ENCODE data around the gene KIF6.
A peak's percentile ranks its signal among the peaks of the same experiment; 100 is the strongest.

KIF6 gene

GRCh38 chr6:39339096-39339867 is 385.9 kb downstream of the KIF6 start:
- no peak for DNase-seq

DNA sequence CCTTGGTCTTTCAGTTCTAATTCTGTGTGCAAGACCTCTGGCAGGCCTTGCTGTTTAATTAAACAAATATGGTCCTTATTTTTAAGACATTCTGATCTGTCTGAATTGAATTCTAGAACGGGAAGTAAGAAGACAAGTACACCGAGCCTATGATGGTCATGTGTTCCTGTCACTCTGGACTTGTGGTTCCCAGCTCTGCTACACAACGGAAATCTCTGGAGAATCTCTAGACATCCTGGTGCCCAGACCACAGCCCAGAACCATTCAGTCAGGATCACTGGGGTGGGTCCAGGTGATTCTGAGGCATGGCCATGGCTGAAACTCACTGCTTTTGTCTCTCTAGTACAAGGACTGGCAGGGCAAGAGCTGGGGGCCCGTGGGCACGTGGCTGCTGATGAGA is 386.8 kb downstream of the KIF6 start:
- no peak for DNase-seq

DNA sequence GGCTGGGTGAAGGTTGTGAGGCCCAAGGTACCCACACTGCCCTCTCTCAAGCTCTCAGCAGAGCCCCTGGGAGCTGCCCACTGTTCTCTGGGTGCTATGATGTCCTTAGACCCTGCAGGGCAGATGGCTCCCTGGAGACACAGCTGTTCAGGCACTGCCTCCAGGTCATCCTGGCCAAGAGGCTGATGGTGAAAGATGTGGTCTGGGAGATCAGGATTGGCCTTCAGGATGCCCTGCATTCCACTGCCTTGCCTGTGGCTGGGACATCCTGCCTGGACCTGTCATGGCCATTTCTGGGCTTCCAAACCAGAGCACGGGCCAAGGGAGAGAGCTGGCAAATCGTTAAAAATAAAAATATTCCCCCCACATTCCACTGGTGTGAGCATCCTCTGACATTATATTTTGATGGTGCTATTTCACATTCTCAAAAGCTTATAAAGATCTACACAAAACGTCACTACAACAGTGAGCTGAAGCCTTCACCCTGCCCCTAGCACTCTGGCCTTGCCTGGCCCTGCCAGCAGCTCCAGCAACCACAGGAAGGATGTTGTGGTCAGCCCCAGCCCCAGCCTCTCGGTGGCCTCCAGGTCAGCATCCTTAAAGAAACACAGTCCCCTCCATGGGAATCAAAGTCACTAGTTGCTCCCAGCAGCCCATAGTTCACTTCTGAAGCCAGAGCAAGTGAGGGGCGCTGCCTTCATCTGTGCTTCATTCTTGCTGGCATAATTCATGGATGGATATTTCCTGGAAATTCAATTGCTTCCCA is 389.2 kb downstream of the KIF6 start:
- DNase-seq: peak in 1 of 2 donors; percentile 12

GRCh38 chr6:39333644-39334438 is 391.4 kb downstream of the KIF6 start:
- DNase-seq: no peak

DNA sequence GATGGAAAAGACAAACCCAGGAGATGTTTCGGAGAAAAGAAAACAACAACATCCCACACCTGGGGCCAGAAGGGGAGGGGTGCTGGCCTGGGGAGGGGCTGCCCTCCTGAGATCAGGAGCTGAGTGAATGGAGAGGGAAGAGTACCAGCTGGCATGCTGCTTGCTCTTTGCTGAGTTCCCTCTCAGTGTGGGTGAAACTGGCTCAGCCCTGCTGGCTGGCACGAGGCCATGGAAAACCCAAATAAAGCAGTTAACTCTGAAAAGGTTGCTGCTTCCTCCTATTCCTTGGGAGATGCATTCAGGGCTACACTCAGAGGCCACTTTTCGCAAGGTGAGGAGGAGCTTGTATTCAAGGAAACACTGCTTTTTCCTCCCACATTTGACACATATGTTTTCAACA is 394.7 kb downstream of the KIF6 start:
- DNase-seq: peak; percentile 23 to 29

DNA sequence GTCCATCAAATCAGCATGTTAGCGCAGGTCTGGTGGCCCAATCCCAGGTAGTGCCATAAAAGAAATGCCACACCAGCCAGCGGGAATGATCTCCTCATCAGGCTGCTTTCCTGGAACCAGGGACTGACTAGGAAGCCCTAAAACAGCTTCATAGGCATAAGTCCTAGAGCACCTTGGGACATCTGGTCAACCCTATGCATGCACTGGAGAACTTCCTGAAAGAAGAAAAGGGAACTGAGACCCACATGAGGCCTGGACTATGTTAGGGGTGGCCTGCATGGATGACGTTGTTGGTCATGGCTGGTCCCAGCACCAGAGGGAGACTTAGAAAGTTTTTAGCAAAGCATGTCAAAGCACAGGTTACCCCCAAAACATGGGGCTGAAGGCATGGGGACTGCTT is 395.2 kb downstream of the KIF6 start:
- DNase-seq: peak; percentile 57 to 78

DNA sequence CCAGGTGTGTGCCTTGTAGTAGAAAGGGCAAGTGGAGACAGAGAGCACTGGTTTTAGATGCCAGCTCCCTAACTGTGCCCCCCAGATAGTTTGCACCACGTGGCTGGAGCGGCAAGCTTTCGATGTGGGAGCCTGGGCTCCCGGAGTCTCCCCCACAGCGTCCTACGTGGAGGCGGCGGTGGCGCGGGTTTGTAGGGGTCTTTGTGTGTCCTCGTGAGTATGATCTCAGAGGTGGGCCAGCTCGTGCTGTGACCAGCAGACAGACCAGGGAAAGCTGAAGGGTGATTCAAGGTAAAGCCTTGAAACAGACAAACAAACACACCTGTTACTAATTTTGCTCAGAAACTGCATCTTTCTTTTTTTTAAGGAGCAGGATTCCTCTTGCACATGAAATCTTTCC is 397.1 kb downstream of the KIF6 start:
- DNase-seq: no peak

DNA sequence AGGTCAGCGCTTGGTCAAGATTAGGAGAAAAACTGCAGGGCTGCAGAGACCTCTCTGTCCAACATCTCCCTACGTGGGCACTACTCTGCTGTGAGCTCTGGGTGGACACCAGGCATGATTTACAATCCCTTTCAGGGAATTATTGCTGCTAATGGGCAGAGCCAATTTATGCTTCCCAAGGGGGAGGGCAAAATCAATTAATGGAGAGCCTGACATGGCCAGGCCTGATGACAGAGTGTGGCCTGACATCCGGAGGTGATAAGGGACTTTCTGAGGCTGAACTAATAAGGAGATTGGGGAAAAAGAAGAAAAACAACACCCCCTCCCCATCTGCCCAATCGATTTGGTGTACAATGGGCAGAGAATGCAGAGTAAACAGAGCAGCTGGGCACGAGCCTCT is 397.7 kb downstream of the KIF6 start:
- DNase-seq: no peak

GRCh38 chr6:39322306-39322850 is 402.8 kb downstream of the KIF6 start, which contains the start of gene KCNK16:
KCNK16 (minus strand) TSS chr6:39322702; CDS start chr6:39322540, 162 bp downstream.
- no peak for DNase-seq

- DNase-seq: peak in 1 of 2 donors; percentile 10
Observed at GRCh38 chr6:39321761-39322160, 403.4 kb downstream of the KIF6 start.

DNA sequence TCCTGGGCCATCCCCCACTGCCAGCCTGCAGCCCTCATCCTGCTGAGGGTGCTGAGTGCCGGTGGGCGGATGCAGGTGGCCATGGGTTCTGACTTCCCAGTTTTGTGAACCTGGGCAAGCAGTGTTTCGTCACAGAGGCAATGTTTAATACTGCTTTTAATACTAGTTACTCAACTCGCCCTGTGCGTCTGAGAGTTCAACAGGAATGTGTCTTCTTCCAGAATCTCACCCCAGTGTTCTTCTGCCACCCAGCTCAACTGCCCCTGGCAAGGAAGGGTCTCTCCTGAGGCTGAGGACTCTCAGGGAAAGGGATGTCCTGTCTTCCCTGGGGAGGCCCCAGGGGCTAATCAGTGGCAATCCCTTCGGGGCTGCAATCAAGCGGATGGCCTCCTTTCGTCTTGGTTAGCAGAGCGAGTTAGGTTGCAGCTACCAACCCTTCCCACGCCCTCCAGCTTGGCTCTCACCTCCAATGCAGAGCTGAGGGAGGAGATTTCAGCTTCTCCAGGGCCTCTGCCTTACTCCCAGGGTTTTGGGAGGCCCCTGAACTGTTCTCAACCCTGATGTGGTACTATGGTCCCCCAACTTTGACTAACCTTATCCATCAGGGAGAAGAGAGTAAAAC is 404.7 kb downstream of the KIF6 start:
- no peak for DNase-seq

DNA sequence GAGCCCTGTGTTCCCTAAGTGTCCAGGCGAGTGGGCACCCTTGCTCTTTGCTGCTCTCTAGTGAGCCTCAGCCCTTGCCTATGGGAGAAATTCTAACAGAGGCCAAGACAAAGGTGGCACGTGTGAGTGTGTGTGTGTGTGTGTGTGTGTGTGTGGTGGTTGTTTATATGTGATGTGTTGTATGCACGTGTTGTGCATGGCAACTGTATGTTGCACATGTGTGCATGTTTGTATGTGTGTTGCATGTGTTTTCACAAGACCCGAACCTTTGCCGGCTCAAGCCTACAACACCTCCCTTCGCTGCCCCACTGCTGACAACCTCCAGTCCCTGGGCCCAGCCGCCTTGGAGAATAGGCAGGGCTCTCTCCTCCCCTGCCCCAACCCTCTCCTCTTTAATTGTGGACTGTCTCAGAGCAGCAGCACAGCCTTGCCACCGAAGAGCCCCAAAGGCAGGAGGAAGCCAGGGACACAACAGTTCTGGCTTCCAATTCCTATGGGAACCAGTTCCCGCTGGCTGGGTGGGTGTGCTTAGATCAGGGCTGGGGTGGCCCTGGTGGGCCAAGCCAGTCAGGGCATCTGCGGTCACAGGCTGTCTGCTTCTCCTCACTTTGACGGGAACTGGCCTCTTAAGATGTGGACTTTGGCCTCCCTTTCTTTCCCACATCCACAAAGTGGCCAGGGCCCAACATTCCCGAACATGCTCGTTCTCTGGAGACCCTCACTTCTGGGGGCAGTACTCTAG is 405.4 kb downstream of the KIF6 start:
- DNase-seq: no peak

DNA sequence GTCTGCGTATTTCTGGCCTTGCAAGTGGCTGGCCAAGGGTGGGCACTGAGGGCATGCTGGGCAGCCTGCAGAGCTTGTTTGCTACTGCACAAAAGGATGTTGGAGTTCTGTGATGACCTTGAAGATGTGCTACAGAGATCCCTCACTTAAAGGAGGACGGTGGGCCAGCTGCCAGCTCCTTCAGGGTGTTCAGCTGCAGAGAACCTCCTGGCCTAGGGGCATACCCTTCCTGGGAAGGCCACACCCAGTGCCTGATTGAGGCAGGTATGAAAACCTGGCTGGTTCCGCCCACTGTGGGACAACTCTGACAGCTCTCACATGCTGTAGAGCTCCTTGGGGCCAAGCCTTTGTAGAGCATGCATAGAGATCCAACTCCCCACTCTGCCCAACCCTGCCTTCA is 408.0 kb downstream of the KIF6 start:
- no peak for DNase-seq

- no peak for DNase-seq
Observed at GRCh38 chr6:39314273-39314795, 410.9 kb downstream of the KIF6 start, which contains the start of gene KCNK17. KCNK17 (minus strand) TSS chr6:39314419; CDS start chr6:39314320, 99 bp downstream.

GRCh38 chr6:39313526-39314272 is 411.5 kb downstream of the KIF6 start:
- DNase-seq: no peak

GRCh38 chr6:39312912-39313525 is 412.2 kb downstream of the KIF6 start:
- DNase-seq: no peak

DNA sequence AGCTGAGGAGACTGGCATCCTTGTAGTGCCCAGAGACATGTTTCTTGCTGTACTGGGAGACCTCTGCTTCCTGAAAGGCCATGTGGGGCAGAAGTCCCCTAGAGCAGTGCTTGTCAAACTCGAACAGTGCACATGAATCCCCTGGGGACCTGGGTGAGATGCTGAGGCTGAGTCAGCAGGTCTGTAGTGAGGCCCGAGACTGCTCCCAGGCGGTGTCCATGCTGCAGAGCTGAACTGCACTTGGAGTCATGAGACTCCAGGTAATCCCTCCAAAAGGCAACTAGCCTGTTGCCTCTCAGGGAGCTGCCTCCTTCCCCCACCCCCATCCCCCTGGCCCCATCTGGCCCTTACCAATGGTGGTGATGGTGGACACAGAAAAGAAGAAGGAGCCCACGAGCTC is 414.7 kb downstream of the KIF6 start:
- no peak for DNase-seq

GRCh38 chr6:39309942-39310531 is 415.2 kb downstream of the KIF6 start:
- peak; percentile 25 to 84 for DNase-seq

DNA sequence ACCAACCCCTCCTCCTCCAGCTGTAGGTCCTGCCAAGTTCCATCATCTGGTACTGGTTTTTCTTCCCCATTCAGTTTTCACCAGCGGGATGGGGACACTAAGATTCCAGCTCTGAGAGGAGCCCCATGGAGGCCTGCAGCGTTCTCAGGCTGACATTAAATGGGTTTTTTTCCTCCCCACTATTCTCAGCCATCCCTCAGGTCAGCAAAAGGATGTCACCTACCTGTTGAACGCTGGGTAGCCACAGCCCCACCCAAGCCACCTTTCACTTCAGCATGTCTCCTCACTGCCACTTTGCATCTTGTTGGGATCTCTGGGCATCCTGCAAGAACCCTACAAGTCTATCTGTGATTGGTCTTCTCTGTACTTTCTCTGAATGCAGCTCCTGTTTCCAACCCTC is 417.7 kb downstream of the KIF6 start:
- DNase-seq: no peak

DNA sequence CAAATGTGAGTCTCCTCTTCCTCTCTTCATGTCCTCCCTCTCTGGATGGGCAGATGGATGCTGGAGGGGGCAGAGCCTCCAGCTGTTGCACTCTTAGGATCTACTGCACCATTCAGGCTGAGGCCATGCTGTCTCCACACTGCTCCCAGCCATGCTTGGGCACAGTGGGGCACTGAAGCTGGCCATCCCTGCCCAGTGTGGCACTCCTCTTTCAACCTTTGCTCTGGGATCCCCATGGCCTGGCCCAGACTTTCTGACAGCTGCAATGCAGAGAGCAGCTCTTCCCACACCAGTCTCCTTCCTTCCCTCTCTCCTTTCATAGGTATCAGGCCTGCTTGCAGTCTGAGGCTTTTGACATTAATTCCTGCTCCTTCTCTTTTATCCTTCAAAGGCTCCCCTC is 420.3 kb downstream of the KIF6 start:
- DNase-seq: no peak
